ENCODE results near the gene FLG.

DNA sequence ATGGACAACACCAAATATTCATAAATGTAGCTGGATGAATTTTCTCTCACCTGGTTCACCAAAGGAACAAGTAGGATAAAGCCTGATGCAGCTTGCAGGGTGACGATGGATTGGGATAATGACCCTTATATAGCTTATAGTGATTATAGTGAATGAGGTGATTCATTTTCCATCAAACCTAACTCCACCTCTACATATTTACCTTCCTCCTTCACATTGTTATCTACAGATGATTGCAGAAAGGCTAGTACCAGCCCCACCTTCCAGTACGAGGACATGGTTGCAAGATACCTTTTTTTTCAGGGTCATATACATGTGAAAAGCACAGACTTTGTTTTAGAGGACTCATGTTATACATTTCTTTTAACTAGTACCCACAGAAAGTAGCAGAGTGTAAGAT, 34.9 kb upstream of the FLG start, which contains the start of gene FLG2:
- TF ChIP-seq, protein P1, sequence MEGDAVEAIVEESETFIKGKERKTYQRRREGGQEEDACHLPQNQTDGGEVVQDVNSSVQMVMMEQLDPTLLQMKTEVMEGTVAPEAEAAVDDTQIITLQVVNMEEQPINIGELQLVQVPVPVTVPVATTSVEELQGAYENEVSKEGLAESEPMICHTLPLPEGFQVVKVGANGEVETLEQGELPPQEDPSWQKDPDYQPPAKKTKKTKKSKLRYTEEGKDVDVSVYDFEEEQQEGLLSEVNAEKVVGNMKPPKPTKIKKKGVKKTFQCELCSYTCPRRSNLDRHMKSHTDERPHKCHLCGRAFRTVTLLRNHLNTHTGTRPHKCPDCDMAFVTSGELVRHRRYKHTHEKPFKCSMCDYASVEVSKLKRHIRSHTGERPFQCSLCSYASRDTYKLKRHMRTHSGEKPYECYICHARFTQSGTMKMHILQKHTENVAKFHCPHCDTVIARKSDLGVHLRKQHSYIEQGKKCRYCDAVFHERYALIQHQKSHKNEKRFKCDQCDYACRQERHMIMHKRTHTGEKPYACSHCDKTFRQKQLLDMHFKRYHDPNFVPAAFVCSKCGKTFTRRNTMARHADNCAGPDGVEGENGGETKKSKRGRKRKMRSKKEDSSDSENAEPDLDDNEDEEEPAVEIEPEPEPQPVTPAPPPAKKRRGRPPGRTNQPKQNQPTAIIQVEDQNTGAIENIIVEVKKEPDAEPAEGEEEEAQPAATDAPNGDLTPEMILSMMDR (conservative IDR thresholded peaks at IDR 0.05) = no peak
- no peak for TF ChIP-seq EZH2 (IDR thresholded peaks at IDR 0.05; ENCODE audit: low read depth)

Data from PC-9 (cell line).